ENCODE measurements around the gene CMKLR1. TPM values are rescaled to one million over a fixed set of nuclear protein-coding genes. Genes with fewer than 3 reads are reported as not detected.

The CMKLR1 gene
- total RNA-seq, 1 donor from 2014 or later: 45.3 TPM

GRCh38 chr12:108322998-108323397 is 16.1 kb downstream of the CMKLR1 start:
- intact Hi-C loops (cut with DNase I): no loop called here
- DNase-seq (ENCODE audit: low spot score in 2 of 2): no peak
- H3K4me3 ChIP-seq: no peak overlapping the region
- H3K36me3 ChIP-seq: peaks cover 0 to 4% of the 10 kb centered on the region in 2 donors
- H3K4me1 ChIP-seq: peaks cover 18 to 53% of the 10 kb centered on the region in 2 donors
- TF ChIP-seq CTCF (IDR thresholded peaks at IDR 0.05): no peak
- no peaks in the 10 kb centered on the region for H3K27me3 ChIP-seq
- H3K9me3 ChIP-seq: no peaks in the 10 kb centered on the region
- no peak overlapping the region for H3K27ac ChIP-seq

- intact Hi-C loops (cut with DNase I): no loop called here
- no peak for TF ChIP-seq CTCF (IDR thresholded peaks at IDR 0.05)
Measured at GRCh38 chr12:108321688-108322087, 17.4 kb downstream of the CMKLR1 start.

GRCh38 chr12:108320507-108321293 is 18.4 kb downstream of the CMKLR1 start:
- H3K4me3 ChIP-seq: no peak overlapping the region

More at GRCh38 chr12:108321688-108322087, 17.4 kb downstream of the CMKLR1 start:
- H3K4me3 ChIP-seq: no peak overlapping the region
- peaks cover 14 to 55% of the 10 kb centered on the region in 2 donors for H3K4me1 ChIP-seq
- no peaks in the 10 kb centered on the region for H3K27me3 ChIP-seq
- H3K9me3 ChIP-seq: no peaks in the 10 kb centered on the region
- H3K27ac ChIP-seq: peak overlapping the region; percentile 25 to 27
- peaks cover 0 to 4% of the 10 kb centered on the region in 2 donors for H3K36me3 ChIP-seq
- no peak for DNase-seq (ENCODE audit: low spot score in 2 of 2)

GRCh38 chr12:108319277-108320234 is 19.6 kb downstream of the CMKLR1 start:
- no peaks in the 10 kb centered on the region for H3K27me3 ChIP-seq
- intact Hi-C loops (cut with DNase I): no loop called here
- H3K27ac ChIP-seq: peak overlapping the region; percentile 61 to 64
- H3K36me3 ChIP-seq: no peaks in the 10 kb centered on the region
- no peak overlapping the region for H3K4me3 ChIP-seq
- DNase-seq (ENCODE audit: low spot score in 2 of 2): no peak
- TF ChIP-seq CTCF (IDR thresholded peaks at IDR 0.05): no peak
- H3K9me3 ChIP-seq: no peaks in the 10 kb centered on the region
- peaks cover 14 to 56% of the 10 kb centered on the region in 2 donors for H3K4me1 ChIP-seq

More at GRCh38 chr12:108320507-108321293, 18.4 kb downstream of the CMKLR1 start:
- intact Hi-C loops (cut with DNase I): no loop called here
- Histone ChIP-seq H3K27me3 (no peaks in the 10 kb centered on the region), H3K9me3 (no peaks in the 10 kb centered on the region), H3K4me1 (peaks cover 14 to 62% of the 10 kb centered on the region in 2 donors), H3K27ac (peak overlapping the region; percentile 61 to 64), H3K36me3 (no peaks in the 10 kb centered on the region)
- no peak for TF ChIP-seq CTCF (IDR thresholded peaks at IDR 0.05)
- no peak for DNase-seq (ENCODE audit: low spot score in 2 of 2)

- H3K4me3 ChIP-seq: no peak overlapping the region
- intact Hi-C loops (cut with DNase I): no loop called here
- H3K36me3 ChIP-seq: no peaks in the 10 kb centered on the region
- no peaks in the 10 kb centered on the region for H3K27me3 ChIP-seq
- peaks cover 14 to 57% of the 10 kb centered on the region in 2 donors for H3K4me1 ChIP-seq
- TF ChIP-seq CTCF (IDR thresholded peaks at IDR 0.05): no peak
- DNase-seq (ENCODE audit: low spot score in 2 of 2): no peak
- H3K9me3 ChIP-seq: no peaks in the 10 kb centered on the region
- peak overlapping the region; percentile 61 to 64 for H3K27ac ChIP-seq
Measured at GRCh38 chr12:108318472-108319275, 20.4 kb downstream of the CMKLR1 start.
